Measurements from ENCODE around the gene TANGO6.

Gene TANGO6

GRCh38 chr16:68866933-68867332 is 23.6 kb downstream of the TANGO6 start:
- DNase-seq (ENCODE audit: low spot score) = no peak

GRCh38 chr16:68869492-68870088 is 26.3 kb downstream of the TANGO6 start:
- no peak for DNase-seq (ENCODE audit: low spot score)

DNA sequence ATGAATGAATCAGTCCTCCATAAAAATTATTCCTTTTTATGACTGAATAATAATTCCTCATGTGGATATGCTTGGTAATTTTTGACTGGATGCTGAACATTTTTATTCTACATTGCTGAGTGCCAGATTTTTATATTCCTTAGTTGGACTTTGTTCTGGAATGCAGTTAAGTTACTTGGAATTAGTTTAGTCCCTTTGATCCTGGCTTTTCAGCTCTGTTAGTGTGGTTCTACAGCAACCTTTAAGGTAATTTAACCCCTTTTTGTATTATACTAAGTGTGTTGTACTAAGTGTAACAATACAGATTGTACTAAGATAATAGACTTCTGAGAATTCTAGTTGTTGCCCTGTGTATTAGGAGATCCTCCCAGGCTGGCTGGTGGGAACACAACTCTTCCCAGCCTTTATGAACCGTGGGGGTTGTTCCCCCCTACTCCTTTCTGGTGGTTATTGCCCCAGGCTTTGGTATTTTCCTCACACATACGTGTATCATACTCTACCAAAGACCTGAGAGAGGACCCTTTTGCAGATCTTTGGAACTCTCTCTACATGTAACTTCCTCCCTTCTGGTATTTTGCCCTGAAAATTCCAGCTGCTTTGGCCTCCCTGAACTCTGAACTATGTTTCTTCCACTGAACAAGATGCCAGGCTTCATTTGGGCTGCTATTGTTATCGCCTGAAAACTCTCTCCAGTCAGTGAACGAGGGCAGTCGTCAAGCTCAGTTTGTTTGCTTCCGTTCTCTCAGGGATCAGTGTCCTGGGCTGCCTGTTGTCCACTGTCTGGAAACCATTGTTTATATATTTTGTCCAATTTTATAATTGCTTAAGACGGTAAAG is 30.5 kb downstream of the TANGO6 start:
- no peak for DNase-seq (ENCODE audit: low spot score)

GRCh38 chr16:68875871-68876270 is 32.5 kb downstream of the TANGO6 start:
- DNase-seq (ENCODE audit: low spot score) = no peak

DNA sequence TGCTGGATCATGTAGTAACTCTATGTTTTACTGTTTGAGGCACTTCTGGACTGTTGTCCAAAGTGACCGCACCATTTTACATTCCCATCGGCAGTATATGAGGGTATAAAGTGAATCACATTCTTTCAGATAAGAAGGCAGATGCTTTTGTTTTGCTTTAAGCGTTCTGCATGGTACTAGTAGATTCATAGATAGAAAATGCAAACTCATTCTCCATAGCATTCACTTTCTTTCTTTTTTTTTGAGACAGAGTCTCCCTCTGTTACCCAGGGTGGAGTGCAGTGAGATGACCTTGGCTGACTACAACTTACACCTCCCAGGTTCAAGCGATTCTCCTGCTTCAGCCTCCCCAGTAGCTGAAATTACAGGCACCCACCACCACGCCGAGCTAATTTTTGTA is 40.4 kb downstream of the TANGO6 start:
- DNase-seq (ENCODE audit: low spot score) = no peak

- no peak for DNase-seq (ENCODE audit: low spot score)
Observed at GRCh38 chr16:68884401-68884800, 41.1 kb downstream of the TANGO6 start.

GRCh38 chr16:68884861-68885720 is 41.8 kb downstream of the TANGO6 start:
- no peak for DNase-seq (ENCODE audit: low spot score)

- DNase-seq (ENCODE audit: low spot score) = no peak
Observed at GRCh38 chr16:68887107-68887506, 43.8 kb downstream of the TANGO6 start.

DNA sequence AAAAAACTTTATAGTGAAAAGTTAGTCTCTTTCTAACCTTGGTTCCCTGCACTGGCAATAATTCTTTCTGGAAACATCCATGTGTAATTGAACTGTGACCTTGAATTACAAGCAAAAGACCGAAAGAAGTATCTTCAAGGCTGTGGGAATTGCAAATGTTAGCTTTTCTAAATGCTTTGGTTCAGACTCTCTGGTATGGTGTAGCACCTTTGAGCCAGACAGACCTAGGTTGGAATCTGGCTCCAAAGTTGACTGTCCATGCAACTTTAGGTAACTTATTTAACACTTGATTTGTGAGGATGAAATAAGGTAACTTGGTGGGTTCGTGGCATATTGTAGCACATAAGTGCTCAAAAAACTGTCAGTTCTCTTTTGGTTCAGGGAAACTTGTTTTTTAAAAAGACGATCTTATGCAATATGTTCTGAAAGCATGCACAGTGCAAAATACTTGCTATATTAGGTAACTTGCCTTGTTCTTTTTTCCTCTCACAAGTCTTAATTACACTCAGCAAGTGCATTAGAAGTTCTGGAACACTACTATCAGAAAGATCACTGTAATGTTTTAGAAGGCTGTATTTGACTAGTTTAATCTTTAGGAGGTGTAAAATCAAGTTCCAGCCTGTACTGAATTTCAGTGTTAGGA is 46.3 kb downstream of the TANGO6 start:
- no peak for DNase-seq (ENCODE audit: low spot score)

GRCh38 chr16:68892214-68892613 is 48.9 kb downstream of the TANGO6 start:
- DNase-seq (ENCODE audit: low spot score) = no peak

- DNase-seq (ENCODE audit: low spot score) = no peak
Observed at GRCh38 chr16:68892898-68893297, 49.6 kb downstream of the TANGO6 start.

- peak; percentile 22 for DNase-seq (ENCODE audit: low spot score)
Observed at GRCh38 chr16:68893710-68894705, 50.7 kb downstream of the TANGO6 start.

DNA sequence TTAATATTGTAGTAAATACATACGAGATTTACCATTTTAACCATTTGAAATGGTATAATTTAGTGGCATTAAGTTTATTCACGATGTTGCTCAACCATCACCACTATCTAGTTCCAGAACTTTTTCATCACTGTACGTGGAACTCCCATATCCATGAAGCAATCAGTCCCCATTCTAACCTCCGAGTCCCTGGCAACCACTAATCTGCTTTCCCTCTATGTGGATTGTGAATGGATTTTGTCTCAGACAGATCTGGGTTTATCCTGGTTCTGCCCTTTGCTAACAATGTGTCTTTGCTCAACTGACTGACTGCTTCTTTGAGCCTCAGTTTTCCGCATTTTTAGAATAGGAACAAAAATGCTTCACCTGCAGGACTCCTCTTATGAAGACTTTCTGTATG is 51.4 kb downstream of the TANGO6 start:
- no peak for DNase-seq (ENCODE audit: low spot score)

DNA sequence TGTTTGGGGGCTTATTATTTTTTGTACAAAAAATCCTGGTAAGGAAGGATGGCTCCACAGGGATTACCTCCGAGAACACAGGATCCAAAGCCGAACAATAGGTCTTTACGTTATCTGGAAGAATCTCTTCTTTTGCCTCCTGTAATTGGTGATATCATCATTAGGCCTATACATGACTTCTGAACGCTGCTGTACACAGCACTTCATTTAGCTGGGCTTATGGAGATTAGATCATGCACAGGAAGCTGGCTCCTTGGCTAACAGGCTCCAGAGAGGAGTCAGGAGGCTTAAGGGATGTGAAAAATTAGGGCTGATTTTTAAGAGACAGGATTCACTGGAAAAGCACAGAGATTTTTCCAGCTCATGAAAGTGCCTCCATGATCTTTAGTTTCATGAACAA is 54.7 kb downstream of the TANGO6 start:
- DNase-seq (ENCODE audit: low spot score) = no peak

- no peak for DNase-seq (ENCODE audit: low spot score)
Observed at GRCh38 chr16:68900009-68900408, 56.7 kb downstream of the TANGO6 start.

DNA sequence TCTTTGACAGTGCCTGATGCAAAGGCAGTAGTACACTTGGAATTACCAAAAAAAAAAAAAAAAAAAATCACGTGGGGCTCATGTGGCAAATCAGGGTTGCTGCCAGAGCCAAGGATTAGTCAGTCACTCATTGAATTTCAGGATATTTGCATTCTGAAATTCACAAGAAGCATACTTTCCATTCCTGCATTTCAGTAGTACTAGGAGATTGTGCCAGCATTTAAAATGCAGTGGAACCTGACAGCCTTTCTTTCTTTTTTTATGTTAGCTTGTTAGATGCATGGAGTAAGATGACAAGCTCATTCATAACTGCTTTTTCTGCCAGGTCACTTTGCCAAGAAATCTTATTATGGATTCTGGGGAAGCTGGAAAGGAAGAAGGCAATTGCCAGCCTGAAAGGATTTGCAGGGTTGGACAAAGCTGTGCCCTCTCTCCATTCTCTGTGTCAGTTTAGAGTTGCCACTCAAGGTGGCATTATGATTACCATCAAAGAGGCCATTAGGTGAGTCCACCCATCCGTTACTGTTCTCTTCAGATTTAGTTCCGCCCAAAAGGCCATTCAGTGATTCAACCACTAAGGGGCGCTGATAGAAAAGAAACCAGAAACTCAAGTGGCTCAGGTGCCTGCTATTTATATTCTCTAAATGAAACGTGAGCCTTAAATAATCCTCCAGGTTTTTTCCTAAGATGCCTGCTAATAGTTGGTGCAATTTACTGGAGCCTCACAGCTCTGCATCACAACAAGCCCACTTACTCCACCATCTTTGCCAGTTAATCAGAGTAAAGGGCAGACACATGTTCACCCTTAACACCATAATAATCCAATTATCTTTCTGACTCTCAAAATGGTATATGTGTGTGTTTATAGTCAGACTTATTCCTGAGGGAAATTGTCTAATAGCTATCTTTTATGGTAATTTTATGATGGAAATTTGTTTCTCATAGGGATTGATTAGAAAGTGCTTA is 59.0 kb downstream of the TANGO6 start:
- peak; percentile 18 for DNase-seq (ENCODE audit: low spot score)

DNA sequence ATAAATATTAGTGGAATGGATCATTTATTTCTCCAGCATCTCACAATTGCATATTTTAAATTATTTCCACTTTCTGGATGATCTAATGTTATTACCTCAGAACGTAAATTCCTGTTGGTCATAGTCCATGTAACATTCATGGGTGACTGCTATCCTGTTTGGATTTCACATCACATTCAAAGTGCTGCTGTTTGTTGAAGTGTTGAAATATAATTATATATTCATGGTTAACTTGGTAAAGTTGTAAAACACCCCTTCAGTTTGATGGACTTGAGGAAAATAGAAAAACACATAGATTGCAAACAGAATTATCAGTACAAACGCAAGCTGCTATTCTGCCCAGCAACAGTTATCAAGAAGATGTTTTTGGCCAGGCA is 59.6 kb downstream of the TANGO6 start:
- no peak for DNase-seq (ENCODE audit: low spot score)

GRCh38 chr16:68907297-68907696 is 64.0 kb downstream of the TANGO6 start:
- no peak for DNase-seq (ENCODE audit: low spot score)

DNA sequence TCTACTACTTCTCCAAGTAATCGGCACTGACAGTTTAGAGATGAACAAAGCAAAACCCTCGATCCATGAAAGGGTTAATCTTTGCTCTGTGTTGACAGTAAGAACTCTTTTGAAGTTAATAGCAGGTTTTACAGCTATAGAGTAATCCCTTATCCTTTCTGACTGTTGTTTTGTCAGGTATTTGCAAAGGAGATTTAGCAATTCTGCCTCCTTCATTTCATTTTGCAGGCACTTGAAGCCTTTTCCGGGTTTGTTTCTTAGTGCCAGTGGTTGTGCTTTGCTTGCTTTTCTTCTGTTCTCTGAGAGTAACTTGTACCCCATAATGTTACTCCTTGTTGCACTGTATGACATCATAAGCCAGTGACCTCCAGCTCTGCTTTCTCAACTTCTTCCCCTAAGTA is 64.5 kb downstream of the TANGO6 start:
- DNase-seq (ENCODE audit: low spot score) = no peak

Measured in RKO (cell line).